Activated CD8-positive, alpha-beta memory T cell treated with anti-CD3 and anti-CD28 coated beads, Interleukin-2, amount 50 U/mL, for 48 hours (primary cell): ENCODE data around the gene IER3.

Source experiments
- DNase-seq: peaks from one replicate; pipeline ENCODE4 v3.0.0-alpha.2; 2020

The IER3 gene, protein sequence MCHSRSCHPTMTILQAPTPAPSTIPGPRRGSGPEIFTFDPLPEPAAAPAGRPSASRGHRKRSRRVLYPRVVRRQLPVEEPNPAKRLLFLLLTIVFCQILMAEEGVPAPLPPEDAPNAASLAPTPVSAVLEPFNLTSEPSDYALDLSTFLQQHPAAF

DNA sequence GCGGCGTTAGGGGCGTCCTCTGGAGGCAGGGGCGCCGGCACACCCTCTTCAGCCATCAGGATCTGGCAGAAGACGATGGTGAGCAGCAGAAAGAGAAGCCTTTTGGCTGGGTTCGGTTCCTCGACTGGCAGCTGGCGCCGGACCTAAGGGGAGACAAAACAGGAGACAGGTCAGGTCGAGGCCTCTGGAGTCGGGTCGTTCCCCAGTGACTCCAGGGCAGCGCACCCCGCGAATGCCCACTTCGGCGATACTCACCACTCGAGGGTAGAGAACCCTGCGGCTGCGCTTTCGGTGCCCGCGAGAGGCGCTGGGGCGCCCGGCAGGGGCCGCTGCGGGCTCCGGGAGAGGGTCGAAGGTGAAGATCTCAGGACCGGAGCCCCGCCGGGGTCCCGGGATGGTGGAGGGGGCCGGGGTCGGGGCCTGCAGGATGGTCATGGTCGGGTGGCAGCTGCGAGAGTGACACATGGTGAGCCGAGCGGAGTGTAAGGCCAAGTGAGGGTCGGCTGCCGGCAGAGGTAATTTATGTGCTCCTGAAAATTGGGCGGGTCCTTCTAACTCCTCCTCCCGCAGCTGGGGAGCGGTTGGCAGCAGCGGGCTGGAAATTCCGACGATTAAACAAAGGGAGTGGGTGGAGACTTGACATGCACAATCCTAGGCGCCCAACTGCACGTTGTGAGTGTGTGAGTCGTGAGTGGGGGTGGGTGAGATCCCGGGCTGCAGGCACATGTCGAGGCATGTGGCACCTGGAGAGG lies at the start of gene IER3:
IER3 (minus strand) TSS at position 494 of the 752 bp plus-strand sequence; CDS start at position 465, 29 bp downstream.
- peak; percentile 96 for DNase-seq

DNA sequence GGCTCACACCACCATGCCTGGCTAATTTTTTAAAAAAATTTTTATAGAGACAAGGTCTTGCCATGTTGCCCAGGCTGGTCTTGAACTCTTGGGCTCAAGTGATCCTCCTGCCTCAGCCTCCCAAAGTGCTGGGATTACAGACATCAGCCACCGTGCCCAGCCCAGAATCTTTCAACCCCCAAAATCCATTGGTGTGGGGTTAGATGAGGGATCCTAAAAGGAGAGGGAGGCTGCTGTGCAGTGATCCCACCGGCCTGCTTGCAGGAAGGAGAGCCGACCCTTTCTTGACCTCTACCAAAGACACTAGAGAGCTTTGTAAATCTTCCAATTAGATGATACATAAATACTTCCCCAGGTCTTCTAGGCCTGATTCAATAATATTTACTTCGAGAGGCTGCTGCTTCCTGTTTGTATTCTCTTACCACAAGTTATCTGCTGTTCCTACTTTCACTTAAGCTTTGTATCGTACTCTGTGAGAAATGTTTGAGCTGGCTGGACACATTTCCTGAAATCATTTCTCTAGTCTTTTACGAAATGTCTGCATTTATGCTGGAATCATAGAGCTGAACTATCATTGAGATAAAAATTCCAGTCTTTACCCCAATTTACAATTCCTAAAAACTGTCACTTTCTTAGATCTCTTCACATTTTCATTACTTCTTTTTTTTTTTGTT lies 49.3 kb upstream of the IER3 start:
- DNase-seq = no peak

DNA sequence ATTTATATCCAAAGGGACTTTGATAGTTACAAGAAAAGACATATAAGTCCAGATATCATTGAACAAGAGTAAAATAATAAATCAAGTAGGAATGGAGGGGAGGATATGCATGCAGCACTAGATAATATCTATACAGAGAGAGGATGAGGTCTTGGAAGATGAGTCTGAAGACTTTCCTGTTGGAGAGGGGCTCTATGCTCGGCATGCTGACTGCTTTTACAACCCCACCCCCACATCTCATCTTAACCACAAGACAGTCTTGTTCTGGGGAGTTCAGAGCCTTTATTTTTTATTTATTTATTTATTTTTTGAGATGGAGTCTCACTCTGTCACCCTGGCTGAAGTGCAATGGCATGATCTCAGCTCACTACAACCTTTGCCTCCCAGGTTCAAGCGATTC lies 48.4 kb upstream of the IER3 start:
- no peak for DNase-seq

DNA sequence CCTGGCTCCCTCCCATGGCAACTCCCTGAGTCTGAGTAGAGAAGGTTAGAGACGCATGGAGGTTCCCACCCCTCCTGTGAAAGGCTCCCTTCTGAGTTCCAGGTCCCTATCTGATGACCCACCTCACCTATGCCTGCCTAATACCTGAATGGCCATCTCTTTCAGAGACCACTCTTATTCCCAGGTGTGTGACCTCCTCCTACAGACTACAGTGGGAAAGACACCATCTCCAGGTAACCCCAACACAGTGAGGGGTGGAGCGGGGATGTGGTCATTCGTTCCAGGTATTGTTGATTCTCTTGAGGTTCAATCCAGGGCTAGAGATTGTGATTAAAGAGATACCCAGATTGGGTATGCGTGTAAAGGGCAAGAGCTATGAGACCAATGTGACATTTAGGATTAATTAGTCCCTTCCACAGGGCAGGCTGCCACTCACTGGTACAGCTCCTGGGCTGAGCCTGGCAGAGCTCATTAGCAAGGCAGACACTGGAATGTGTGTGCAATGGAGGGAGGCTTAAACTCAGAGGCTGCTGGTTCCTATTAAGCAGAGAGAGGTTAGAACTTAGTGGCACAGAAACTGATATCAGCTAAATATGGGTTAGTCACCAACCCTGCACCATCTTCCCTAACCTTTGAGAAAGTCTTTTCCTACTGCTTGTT lies 46.5 kb upstream of the IER3 start:
- DNase-seq = no peak

DNA sequence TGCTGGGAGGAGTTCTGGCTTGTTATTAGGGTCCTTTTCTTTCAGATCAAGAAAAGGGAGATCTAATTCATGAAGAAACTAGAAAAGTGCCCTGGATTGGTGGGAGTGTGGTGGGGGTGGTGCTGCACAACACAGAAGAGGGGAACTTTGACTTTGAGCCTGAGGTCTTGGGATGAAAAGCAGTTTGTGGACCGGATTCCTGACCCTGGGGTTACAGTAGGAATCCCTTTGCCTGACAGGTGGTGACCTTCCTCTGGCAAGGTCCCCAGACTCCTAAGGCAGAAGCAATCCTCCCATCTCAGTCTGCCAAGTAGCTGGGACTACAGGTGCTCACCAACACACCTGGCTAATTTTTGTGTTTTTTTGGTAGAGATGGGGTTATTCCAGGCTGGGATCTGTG lies 45.3 kb upstream of the IER3 start:
- DNase-seq = no peak

DNA sequence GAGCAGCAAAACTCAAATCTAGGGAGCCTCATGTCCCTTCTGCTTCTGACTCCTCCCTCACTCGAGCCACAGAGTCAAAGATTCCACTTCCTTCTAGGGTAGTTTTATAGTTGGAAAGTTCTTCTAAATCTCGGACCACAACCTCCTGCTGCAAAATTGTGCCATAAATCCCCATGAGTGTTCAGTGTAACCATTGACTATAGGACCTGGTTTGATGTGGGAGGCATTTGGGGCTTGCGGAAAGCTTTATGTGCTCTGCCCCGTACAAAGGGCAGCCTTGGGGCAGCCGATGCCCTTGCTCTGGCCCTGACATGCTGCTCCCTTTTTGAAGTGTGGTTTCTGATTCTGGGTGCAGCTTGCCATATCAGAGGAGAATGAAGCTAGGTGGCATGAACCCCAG lies 43.6 kb upstream of the IER3 start:
- DNase-seq = no peak

DNA sequence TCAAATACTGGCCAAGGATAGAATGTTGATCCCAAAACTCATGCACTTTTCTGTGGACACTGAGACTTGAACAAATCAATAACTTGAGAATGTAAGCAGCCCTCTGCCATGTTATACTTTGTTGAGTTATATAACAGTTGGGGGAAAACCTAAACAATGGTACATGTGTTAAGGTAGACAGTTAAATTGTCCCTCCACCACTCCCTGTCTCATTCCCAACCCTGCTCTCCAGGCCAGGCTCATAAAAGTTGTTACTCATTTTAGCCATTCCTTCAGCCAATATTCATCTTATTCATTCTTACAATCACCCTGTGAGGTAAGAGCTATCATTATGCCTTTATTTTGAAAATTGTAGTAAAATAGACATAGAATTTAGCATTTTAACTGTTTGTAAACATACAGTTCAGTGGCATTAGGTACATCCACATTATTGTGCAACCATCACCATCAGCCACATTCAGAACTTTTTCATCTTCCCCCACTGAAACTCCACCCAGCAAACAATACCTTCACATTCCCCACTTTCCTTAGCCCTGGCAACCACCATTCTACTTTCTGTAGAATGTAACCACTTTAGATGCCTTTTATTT lies 38.2 kb upstream of the IER3 start:
- DNase-seq = no peak

DNA sequence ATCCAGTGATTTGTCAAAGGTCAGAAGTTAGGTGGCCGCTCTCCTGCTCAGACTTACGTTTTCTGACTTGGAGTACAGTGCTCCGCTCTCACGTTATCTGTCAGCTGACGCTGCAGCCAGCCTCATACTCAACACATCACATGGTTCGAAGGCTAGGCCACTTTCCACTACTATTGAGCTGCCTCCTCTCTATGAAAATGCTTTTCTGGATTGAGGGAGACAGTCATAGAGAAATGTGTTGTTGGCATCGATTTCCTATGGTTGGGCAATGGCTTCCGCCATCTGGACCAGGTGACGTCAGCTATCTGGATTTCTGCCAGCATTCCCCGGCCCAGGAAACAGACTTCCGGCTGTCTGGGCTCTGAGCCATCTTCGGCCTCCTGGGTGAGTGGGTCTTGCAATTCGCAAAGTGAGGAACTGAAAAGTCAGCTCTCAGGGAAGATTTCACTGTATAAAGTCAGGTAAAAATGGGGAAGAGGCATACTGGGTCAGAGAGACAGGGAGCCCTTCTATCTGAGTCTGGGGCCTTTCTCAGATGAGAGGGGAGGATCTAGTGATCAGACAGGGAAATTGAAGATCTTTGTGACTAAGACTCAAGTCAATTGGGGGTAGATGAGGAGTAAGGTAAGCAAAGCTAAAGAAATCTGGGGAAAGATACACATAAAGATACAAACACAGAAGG lies 37.5 kb upstream of the IER3 start:
- DNase-seq = no peak

DNA sequence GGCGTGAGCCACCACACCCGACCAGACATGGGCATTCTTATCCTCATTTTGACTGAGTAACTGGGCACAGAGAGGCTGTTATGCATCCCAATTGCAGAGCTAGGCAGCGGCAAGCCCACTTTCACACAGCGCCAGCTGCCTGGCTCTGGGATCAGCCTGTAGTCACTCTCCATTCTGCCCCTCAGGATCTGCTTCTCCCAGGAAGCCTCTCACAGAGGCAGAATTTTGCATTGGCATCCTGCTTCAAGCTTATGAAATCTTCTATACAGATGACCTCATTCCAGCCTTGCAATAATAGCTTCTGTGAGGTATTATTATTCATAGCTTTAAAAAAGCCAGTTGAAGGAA lies 37.0 kb upstream of the IER3 start:
- DNase-seq = no peak

DNA sequence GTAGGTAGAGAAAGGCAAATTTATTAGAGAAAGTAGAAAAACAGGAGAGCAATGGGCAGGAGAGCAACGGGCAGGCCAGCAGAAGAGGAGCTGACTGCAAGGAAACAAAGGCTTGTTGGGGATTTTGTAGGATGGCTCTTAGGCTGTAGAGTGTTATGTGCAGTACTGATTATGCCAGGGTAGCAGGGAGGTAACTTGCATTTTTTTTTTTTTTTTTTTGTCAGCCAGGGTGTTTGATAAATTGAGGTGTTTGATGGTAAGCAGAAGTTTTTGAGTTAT lies 36.2 kb upstream of the IER3 start:
- no peak for DNase-seq

DNA sequence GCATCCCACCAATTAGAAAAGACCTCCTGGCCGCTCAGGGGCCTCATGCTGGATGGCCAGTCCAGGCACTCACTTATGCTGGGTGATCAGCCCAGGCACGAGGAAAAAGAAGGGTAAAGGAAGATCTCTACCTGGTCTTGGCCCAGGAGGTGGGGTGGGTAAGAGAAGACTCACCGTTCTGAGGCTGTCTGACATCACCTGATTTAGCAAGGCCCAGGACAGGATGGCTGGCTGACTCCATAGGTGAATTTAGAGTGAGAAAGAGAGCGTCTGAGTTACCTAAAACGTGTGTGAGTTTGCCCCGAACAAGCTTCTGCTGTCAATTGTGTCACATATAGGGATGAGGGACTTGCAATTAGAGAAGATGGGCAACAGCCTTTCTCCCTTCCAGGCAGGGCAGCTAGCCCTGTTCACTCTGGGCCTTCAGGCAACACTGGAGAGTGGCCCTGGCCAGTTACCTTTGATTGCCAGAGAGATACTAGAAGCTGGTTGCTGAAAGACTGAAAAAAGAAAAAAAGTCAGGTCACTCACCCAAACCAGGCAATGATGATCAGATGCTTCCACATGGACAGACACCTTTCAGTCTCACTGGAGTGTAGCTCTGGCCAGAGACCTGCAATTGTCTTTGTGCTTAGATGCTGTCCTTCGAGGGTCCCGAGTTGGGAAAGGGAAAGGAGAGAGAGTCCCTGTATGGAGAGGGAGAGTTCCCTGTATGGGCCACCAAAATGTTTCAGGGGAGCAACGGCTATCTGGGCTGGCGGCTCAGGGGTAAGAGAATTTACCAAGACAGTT lies 35.7 kb upstream of the IER3 start:
- DNase-seq = no peak

DNA sequence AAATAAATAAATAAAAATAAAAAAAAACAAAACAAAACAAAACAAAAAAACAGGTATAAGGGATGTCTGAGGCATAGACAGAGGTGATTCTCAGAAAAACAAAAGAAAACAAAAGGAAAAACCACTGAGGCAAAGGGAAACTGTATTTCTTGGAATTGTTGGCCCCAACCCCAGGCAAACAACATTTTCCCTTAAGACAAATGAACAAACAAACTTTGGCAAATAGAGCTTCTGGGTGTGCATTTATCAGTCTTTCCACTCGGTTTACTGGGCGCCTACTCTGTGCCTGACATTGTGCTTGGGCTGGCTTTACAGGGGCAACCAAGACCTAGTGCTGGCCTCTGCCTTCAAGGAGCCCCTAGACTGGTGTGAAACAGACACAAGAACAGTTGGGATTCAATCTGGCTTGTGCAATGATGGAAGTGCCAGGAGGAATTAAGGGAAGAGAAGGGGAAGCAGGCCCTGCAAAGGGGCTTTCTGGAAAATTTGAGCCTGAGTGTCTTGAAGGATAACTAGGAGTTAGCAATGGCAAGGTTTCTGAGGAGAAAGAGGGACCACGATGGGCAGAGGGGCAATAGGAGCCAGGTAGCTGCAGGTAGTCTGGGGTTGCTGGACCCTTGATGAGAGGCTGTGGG lies 33.8 kb upstream of the IER3 start:
- no peak for DNase-seq

DNA sequence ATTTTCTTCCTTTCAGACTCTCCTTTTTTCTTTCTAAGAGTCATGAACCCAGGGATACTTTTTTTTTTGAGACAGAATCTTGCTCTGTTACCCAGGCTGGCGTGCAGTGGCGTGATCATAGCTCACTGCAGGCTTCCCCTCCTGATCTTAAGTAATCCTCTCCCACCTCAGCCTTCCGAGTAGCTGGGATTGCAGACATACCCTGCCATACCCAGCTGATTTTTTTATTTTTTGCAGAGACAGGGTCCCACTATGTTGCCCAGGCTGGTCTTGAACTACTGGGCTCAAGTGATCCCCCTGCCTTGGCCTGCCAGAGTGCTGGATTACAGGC lies 32.8 kb upstream of the IER3 start:
- no peak for DNase-seq

DNA sequence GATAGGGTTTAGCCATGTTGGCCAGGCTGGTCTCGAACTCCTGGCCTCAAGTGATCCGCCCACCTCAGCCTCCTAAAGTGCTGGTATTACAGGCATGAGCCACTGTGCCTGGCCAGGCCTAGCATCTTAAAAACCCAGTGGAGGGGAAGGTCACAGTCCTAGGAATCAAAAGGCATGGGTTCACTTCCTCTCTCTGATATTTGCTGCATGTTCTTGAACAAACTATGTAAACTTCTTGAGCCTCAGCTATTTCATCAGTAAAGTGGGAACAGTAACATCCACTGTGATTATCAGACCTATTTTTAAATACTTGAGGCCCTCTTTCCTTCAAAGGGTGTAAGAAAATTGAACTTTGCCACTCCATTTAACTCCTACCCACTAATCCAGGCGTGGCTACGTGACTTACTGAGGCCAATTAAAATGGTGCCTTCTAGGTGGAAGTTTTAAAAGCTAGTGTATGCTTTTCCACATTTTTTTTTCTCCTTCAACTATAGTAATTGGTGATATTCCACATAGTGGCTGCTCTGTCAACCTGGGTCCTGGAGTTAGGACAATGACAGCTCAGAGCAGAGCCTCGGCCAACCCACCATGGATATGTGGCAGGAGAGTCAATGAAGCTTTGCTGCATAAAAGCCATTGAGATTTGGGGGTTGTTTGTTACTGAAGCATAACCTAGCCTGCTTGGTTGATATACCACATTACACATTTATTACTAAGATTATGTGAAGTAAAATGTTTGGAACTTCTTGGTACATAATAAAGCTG lies 32.2 kb upstream of the IER3 start:
- DNase-seq = no peak

DNA sequence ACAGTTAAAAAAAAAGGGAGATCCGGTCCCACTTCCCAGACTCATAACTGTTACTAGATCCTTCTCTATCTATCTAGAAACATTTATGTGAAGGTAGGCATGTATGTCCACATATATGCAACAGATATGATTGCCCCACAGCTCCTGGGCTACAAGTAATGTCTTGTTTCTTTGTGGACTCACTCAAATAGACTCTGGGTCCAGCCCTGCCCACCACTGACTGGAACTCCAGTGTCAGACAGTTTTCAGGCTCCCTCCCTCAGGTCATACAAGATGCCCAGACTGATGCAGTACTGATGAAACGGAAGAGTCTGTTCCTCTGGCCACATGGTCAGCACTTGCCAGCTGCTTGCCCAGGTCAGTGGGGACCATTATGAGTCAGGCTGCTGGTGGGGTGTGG lies 30.8 kb upstream of the IER3 start:
- DNase-seq = no peak

DNA sequence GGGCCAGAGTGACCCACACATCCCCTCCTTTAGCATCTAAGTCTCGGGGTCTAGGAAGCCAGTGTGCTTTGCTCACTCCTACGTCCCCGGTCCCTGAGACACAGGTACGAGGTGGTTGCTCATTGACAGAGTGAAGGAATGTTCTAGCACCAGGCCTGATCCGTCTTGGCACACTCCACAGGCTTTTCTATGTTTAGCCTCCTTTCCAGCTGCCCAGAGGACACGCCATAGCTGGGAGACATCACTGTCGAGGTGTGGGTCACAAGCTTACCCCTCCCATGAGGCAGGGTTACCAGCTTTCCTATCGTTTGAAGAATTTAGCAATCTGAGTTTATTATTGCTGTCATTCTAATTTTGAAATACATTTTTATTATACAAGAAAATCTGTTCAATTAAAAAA lies 30.4 kb upstream of the IER3 start:
- DNase-seq = no peak

DNA sequence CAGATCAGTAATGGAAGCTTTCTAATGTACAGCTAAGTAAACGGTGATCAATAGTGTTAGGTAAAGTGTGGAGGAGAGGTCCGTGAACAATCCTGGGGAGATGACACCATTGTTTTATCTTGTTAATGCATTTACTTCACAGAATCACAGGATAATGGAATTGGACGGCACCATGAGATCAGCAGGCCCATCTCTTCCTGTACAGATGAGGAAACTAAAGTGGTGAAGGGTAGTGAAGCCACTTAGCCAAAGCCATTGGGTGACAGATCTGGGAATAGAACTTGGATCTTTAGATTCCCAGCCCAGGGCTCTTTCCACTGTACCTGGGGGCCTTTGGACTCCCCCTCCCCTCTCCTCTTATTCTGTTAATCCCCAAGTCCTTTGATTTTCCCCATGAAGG lies 26.2 kb upstream of the IER3 start:
- DNase-seq = no peak

DNA sequence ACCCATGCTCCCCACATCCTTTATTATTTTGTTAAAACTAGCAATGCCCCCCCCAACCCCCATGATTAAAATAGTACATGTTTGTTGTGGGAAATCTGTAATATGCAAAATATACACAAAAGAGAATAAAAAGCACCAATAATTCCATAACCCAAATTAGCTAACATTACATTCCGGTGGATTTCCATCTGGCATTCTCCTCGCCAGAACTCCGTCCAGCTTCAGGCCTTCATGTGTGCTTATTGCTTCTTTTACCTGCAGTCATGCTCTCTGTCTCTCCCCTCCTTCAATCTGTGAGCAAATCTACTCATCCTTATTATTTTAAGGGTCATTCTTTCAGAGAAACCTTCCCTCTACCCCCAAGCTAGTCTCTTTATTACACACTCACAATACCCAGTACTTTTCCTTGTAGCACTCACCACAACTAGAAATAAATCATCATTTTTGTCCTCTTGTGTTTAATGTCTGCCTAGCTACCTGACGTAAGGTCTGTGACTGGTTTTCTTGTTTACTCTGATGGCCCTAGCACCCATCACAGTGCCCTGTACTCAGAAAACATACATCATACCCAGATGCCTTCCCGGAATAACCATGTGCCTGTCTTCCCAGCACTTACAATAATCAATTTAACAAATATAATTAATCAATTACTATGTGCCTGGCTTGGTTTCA lies 25.6 kb upstream of the IER3 start:
- DNase-seq = no peak

DNA sequence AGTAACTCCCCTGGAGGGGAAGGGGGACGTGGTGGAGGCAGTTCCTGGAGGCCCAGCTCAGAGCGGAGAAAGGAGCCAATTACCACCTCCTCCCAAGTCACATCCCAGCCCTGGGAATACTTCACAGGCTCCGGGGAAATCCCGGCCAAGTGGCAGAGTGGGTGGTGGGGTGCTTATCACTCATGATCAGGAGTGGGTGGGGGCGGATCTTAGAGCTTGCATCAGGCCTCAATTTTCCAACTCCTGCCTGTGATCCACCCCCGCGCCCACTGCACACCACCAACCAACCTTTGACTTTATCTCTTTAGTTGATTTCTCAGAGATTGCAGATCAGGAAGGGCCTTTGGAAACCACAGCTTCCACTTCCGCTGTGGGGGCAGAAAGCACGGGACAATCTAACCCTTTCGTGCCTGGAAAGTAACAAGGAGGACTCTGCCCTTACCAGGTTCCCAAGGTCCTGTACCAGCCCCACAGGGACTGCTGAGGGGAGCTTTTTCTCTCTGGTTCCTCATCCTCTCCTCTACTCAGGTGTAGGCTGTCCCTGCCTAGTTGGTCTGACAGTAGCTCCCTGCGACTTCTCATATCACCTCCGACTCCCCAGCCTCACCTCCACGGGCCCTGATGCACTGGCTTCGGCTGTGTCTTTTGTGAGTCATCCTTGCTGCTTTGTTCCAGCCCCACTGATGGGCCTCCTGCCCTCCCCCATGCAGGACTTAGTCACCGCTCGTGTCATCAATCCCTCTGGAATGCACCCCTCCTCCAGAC lies 24.9 kb upstream of the IER3 start:
- peak; percentile 87 for DNase-seq

DNA sequence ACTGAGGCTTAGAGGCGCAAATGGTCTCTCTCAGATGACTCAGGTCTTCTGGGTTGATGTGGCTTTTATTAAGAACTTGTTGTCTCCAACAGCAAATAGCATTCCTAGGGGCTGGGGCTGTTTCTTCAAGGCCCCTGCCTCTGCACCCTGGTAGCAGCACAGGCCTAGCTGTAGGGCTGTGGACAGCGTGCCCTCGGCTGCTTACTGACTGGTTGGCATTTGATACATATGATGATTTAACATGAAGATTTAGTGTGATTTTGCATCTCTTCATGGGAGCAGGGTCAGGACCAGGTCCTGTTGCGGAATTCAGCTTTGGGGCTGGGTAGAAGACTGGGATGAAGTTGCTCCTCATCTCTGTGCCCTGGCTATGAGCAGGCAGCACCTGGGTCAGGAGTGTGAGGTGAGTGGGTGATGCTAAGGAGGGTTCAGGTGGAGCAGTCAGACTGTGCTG lies 24.3 kb upstream of the IER3 start:
- no peak for DNase-seq
